Adrenal gland (tissue), 12 donors: ENCODE measurements around the gene SLC7A9. TPM values are rescaled to one million over a fixed set of nuclear protein-coding genes. Genes with fewer than 3 reads are reported as not detected.

Experiments used
- DNase-seq, 7 donors: peaks; one replicate each; pipeline ENCODE4 v3.0.0-alpha.2; 2019 to 2020
- H3K27ac ChIP-seq, 5 donors: fragments of 200-600 bp; sonication (generic) in 4 of 5; 1 replicate in 3 of 5; 2 replicates in 2 of 5; pipeline versions ENCODE4 v1.5.1 to v1.8.0; 2016 to 2020; ENCODE audit warnings: mild to moderate bottlenecking in 1 of 5
- H3K27me3 ChIP-seq: fragments of 200-600 bp; 2 replicates; pipeline ENCODE4 v1.8.0; 2021
- H3K36me3 ChIP-seq, 2 donors: fragments of 200-600 bp; replicated peaks in 1 of 2; 1 replicate in 1 of 2; 2 replicates in 1 of 2; pipeline versions ENCODE4 v1.5.1 to v1.8.0; 2018 to 2022
- H3K4me1 ChIP-seq, 2 donors: fragments of 200-600 bp; replicated peaks in 1 of 2; 1 replicate in 1 of 2; 2 replicates in 1 of 2; pipeline versions ENCODE4 v1.5.1 to v1.8.0; 2018 to 2021
- H3K4me3 ChIP-seq, 4 donors: fragments of 200-600 bp; sonication (generic) in 3 of 4; one replicate each; pipeline ENCODE4 v1.5.1; 2016 to 2018
- H3K9me3 ChIP-seq, 3 donors: fragments of 200-600 bp; sonication (generic) in 1 of 3; replicated peaks in 1 of 3; 1 replicate in 2 of 3; 2 replicates in 1 of 3; pipeline versions ENCODE4 v1.5.1 to v1.8.0; 2016 to 2021
- CTCF ChIP-seq, 6 experiments: fragments of 450-650 bp in 4 of 6; fragments of 200-600 bp in 2 of 6; sonication (generic) in 1 of 6; IDR thresholded peaks; 1 replicate in 5 of 6; 2 replicates in 1 of 6; pipeline versions ENCODE4 v1.5.1 to v1.8.0; 2016 to 2021; ENCODE audit warnings: antibody characterized with exemption in 6 of 6, mild to moderate bottlenecking in 2 of 6, moderate library complexity in 1 of 6
- POLR2A ChIP-seq, 2 donors: fragments of 450-650 bp; IDR thresholded peaks; one replicate each; pipeline ENCODE4 v1.6.1; 2017; ENCODE audit warnings: antibody characterized with exemption in 2 of 2, mild to moderate bottlenecking in 2 of 2, moderate library complexity in 1 of 2
- WGBS, 4 donors: extraction: QIAGEN DNeasy Blood & Tissue Kit in 2 of 4; methylation state at CpG; one replicate each; pipeline versions ENCODE4 v1.1.5 to v1.1.7; 2013 to 2017; 5-methylcytosine and 5-hydroxymethylcytosine counted together
- intact Hi-C, 2 donors: fragments of 100-400 bp; cut with DNase I; formaldehyde crosslinking; loops; one replicate each; pipeline versions ENCODE4 v1.14.1 to v1.15.0; 2022 to 2023
- polyA plus RNA-seq, 3 donors: library from polyadenylated mRNA; stranded (reverse); fragments of 200-250 nt in 2 of 3; fragments of 350-450 nt in 1 of 3; fragmentation: Illumina TruSeq in 1 of 3; extraction: RNeasy Lipid Tissue Mini Kit (QIAGEN cat#74804) in 1 of 3; gene quantifications; one replicate each; pipeline ENCODE4 v1.2.3, GENCODE V29; 2013 to 2014
- total RNA-seq, 9 donors: library from RNA; depleted of rRNA in 4 of 9; stranded (reverse); fragments of >200 nt in 4 of 9; fragments of 120-200 nt in 1 of 9; fragmentation: NEBNext Ultra II Directional in 1 of 9; extraction: Animal tissue kit (Norgen Biotek cat#: 25700) in 1 of 9; gene quantifications; one replicate each; pipeline versions ENCODE4 v1.1.0 to v1.2.4, GENCODE V29; 2013 to 2023
- donor health status: healthy with polysubstance abuse.
- donor health status: Bipolar disorder and iron deficiency.
- donor health status: DM: yes; HTN: yes; CAD: no.
- donor health status: DM: no; HTN: no; CAD: no.
- donor health status: DM: no; HTN: no; CAD: no.
- donor health status: DM: yes; HTN: yes; CAD: no.

The SLC7A9 gene
- total and polyA plus RNA-seq, 12 donors = 0.11 to 0.51 (median 0.48) TPM; not detected in 5

GRCh38 chr19:32824191-32824751 is 45.3 kb downstream of the SLC7A9 start:
- H3K36me3 ChIP-seq = no peaks in the 10 kb centered on the region
- H3K27me3 ChIP-seq = no peaks in the 10 kb centered on the region
- no peak overlapping the region for H3K27ac ChIP-seq
- 61 to 69% (median 64%) methylated on average over 8 to 20 of the region's 20 CpGs for WGBS, 4 donors
- no peak for DNase-seq
- H3K9me3 ChIP-seq = no peaks in the 10 kb centered on the region
- TF ChIP-seq CTCF (IDR thresholded peaks at IDR 0.05) (no peak), POLR2A (IDR thresholded peaks at IDR 0.05) (no peak)
- H3K4me3 ChIP-seq = no peak overlapping the region
- no peaks in the 10 kb centered on the region for H3K4me1 ChIP-seq
- intact Hi-C loops = no loop called here

- no peaks in the 10 kb centered on the region for H3K36me3 ChIP-seq
- intact Hi-C loops = no loop called here
- H3K4me3 ChIP-seq = no peak overlapping the region
- TF ChIP-seq POLR2A (IDR thresholded peaks at IDR 0.05) = no peak
- no peak for TF ChIP-seq CTCF (IDR thresholded peaks at IDR 0.05)
- no peaks in the 10 kb centered on the region for H3K4me1 ChIP-seq
- WGBS, 4 donors = 80 to 96% (median 91%) methylated on average over 2 to 7 of the region's 7 CpGs
- H3K9me3 ChIP-seq = no peaks in the 10 kb centered on the region
- H3K27me3 ChIP-seq = no peaks in the 10 kb centered on the region
- no peak for DNase-seq
- H3K27ac ChIP-seq = no peak overlapping the region
Measured at GRCh38 chr19:32823747-32824102, 45.8 kb downstream of the SLC7A9 start.

- no peak for DNase-seq
- intact Hi-C loops = no loop called here
- no peak overlapping the region for H3K4me3 ChIP-seq
- no peaks in the 10 kb centered on the region for H3K9me3 ChIP-seq
- 85 to 93% (median 86%) methylated on average over 12 to 14 of the region's 14 CpGs for WGBS, 4 donors
- no peak for TF ChIP-seq CTCF (IDR thresholded peaks at IDR 0.05)
- no peak for TF ChIP-seq POLR2A (IDR thresholded peaks at IDR 0.05)
- no peaks in the 10 kb centered on the region for H3K27me3 ChIP-seq
- no peak overlapping the region for H3K27ac ChIP-seq
- no peaks in the 10 kb centered on the region for H3K36me3 ChIP-seq
- H3K4me1 ChIP-seq = no peaks in the 10 kb centered on the region
Measured at GRCh38 chr19:32822916-32823746, 46.4 kb downstream of the SLC7A9 start.

GRCh38 chr19:32819419-32820400 is 49.9 kb downstream of the SLC7A9 start:
- Histone ChIP-seq H3K36me3 (no peaks in the 10 kb centered on the region), H3K27me3 (no peaks in the 10 kb centered on the region), H3K27ac (no peak overlapping the region), H3K4me1 (no peaks in the 10 kb centered on the region), H3K9me3 (no peaks in the 10 kb centered on the region), H3K4me3 (no peak overlapping the region)
- intact Hi-C loops = no loop called here
- WGBS, 4 donors = 71 to 78% (median 74%) methylated on average over 14 to 17 of the region's 17 CpGs
- no peak for DNase-seq
- no peak for TF ChIP-seq CTCF (IDR thresholded peaks at IDR 0.05)
- no peak for TF ChIP-seq POLR2A (IDR thresholded peaks at IDR 0.05)
